Caki2 (cell line): ENCODE data around the gene ROR1. TPM values are rescaled to one million over a fixed set of nuclear protein-coding genes. Genes with fewer than 3 reads are reported as not detected.
"Not testable (repeated sequence)": the region's sequence is repeated elsewhere in the genome, so short reads cannot be mapped to it uniquely, and the experiment has no call there.

ENCODE experiments used
- DNase-seq: peaks from one replicate; pipeline ENCODE4 v3.0.0-alpha.2; 2015; ENCODE audit warnings: low read depth
- in situ Hi-C: cut with HindIII; loops from 2 replicates; pipeline ENCODE4 v1.10.0; 2016; ENCODE audit warnings: low sequenced_read_pairs, low pct_unique_long_range_greater_than_20kb, mixed read lengths
- total RNA-seq: library from RNA; depleted of rRNA; stranded (reverse); fragments of >200 nt; shearing (Covaris generic); gene quantifications from 2 replicates; pipeline ENCODE4 v1.2.3, GENCODE V29; 2014; ENCODE audit warnings: low replicate concordance

ROR1 gene
- total RNA-seq, 1 experiment from 2014 or later: 3.4 TPM

DNA sequence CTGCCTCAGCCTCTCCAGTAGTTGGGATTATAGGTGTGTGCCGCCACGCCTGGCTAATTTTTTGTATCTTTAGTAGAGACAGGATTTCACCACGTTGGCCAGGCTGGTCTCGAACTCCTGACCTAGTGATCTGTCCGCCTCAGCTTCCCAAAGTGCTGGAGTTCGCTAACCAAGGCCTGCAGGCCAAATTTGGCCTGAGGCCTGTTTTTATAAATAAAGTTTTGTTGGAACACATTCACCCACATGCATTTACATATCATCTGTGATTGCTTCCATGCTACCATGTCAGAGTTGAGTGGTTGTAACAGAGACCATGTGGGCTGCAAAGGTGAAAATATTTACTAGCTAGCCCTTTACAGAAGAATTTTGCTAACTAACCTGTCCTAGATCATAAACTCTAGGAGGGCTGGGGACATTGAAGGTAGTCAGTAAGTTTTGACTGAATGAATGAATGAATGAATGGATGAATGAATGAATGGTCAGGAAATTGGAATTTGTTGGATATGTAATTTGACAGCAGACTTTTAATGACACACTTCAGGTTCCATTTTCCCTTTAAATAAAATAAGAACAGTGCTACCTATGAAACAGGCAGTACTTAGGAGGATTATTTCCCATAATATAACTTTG is 38.4 kb downstream of the ROR1 start:
- in situ Hi-C loops: no loop called here
- no peak for DNase-seq

DNA sequence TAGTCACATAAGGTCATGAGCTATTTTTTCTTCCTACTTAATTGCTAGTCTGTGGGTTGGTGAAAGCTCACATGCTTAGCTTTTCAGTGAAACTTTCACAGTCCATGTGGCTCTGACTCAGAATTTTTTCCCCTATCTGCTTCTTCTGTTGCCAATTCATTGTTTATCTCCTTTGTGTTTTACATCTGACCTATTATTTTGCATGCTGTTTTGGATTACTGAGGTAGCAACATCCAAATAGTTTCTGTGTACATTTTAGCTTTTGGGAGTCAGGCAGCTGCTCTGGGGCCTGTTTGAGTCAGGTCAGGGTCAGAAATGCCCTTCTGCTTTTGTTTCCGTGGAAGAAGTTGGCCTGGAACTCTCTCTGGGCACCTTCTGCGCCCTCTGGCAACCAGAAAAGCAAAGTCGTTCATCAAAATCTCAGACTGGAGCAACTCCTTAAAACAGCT is 40.0 kb downstream of the ROR1 start:
- in situ Hi-C loops: no loop called here

DNA sequence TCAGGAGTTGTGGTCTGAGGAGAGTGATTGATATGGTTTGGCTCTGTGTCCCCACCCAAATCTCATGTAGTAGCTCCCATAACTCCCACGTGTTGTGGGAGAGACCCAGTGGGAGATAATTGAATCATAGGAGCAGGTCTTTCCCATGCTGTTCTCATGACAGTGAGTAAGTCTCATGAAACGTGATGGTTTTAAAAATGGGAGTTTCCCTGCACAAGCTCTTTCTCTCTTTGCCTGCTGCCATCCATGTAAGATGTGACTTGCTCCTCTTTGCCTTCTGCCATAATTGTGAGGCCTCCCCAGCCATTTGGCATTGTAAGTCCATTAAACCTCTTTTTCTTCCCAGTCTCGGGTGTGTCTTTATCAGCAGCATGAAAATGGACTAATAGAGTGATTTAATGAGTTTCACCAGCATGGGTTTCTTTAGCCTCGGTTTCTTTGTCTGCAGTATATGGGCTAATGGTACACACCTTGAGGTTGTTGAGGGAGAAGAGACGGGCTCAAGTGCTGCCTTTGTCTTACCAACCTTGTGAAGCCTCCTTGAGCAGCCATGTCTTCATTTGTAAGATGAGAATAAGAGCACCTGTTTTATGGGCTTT is 42.5 kb downstream of the ROR1 start:
- in situ Hi-C loops, DNase-seq: not testable (repeated sequence)

More for the DNA sequence above, 40.0 kb downstream of the ROR1 start:
- DNase-seq: peak; percentile 69

DNA sequence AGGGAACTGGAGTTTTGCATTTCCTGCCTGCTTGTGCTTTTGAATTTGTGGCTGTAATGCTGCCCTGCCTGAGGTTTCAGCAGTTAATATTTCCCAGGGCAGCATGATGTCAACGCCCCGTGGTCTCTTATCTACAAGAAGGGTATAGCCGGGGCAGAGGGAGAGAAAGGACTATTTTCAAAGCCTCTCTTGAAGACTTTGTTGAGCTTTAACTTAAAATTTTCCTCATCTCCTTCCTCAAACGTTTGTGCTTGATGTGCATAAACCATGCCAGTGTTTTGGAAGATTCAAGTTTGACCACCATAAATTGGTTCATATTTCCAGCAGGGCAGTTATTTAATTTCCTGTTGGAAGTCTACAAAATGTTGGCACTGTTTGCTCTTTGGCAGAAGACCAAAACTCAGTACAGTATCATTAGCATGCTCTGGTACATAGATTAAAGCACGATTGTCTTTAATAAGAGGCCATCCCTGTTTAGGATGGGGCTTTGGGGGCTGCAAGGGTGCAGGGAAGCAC is 43.4 kb downstream of the ROR1 start:
- DNase-seq: peak; percentile 65
- in situ Hi-C loops: no loop called here

DNA sequence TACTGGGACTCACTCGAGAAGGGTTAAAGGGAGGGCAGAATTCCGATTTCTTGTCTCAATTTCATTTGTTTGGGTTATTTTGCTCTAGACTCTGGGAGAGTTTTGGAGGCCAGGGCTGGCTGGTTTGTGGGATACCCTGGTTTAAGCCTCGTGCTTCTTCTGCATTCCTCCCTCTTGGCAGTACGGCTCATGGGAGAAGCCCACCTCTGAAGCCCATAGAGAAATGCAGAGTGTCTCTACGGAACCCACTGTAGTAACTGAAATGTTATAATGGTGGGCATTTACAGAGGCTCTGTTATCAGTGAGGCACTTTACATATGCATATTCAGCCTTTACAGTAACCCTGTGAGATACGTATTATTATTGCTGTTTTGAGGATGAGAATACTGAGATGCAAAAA is 43.9 kb downstream of the ROR1 start:
- DNase-seq: no peak
- in situ Hi-C loops: no loop called here

GRCh38 chr1:63818567-63819325 is 44.9 kb downstream of the ROR1 start:
- DNase-seq: no peak
- in situ Hi-C loops: no loop called here

- no peak for DNase-seq
- in situ Hi-C loops: no loop called here
These were observed 46.0 kb downstream of the ROR1 start for GRCh38 chr1:63819795-63820194.

DNA sequence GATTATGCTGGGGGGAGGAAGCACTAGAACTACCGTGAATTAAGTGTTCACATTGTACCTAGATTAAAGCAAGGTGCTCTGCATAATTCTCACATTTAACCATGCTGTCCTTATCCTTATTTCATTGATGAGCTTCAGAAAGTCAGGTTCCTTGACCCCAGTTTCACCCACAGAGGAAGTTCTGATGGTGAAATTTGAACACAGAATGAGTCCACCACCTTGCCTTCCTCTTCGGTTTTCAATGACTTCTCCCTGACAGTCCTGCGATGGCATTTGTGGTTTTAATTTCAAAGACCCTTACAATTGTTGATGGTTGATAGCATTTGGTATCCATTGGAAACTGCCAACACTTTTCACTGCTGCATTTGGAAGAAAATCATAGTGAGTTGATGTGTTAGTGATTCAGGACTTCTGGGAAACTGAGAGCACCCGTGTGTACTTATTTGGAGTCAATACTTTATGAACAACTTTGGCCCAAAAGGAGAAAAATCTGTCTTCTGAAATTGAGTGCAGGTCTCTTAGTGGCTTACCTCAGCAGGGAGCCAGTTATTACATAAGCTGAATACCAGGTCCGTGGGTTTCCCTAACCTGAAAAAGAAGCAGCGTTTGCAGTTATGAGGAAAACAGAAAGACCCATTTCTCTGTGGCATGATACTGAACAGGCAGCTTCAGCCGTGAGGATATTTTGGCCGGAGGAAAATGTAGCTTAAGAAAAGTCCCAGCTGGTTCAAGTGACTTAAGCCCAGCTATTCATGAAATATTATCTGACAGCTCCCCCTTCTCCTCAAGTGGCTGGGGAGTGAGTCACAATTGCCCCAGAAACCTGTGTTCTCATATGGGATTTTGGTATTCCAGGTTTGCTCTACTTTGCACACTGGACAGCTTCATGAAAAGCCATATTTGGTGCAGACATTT is 47.5 kb downstream of the ROR1 start:
- no peak for DNase-seq
- in situ Hi-C loops: no loop called here

DNA sequence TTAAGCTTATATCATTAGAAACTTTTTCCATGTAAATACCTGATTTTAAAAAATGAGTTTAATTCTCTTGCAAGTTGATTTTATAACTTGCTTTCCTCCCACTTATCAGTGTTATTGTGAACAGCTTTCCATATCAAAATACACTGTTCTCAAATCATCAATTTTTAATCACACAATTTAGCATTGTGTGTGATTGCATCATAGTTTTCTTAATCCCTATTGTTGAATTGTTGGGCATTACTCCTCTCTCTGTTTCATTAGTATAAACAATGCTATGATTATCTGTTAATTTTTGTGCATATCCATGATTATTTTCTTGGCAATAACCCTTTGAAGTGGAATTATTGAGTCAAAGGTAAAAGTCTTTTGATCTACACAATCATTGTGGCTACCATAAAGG is 48.7 kb downstream of the ROR1 start:
- in situ Hi-C loops: no loop called here
- DNase-seq: no peak

- in situ Hi-C loops: no loop called here
These were observed 50.6 kb downstream of the ROR1 start for GRCh38 chr1:63824451-63824850.

DNA sequence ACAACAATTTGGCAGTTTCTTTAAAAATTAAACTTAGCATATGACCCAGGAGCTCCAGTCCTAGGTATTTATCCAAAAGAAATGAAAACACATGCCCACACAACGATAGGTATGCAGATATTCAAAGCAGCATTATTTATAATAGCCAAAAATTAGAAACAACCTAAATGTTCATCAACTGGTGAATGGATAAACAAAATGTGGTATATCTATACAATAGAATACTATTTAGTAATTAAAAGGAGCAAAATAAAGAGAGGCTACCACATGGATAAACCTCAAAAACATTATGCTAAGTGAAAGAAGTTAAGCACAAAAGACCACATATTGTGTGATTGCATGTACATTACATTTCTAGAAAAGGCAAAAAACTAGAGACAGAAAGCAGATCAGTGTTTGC is 51.3 kb downstream of the ROR1 start:
- no peak for DNase-seq
- in situ Hi-C loops: no loop called here

More at GRCh38 chr1:63824451-63824850, 50.6 kb downstream of the ROR1 start:
- DNase-seq: no peak

DNA sequence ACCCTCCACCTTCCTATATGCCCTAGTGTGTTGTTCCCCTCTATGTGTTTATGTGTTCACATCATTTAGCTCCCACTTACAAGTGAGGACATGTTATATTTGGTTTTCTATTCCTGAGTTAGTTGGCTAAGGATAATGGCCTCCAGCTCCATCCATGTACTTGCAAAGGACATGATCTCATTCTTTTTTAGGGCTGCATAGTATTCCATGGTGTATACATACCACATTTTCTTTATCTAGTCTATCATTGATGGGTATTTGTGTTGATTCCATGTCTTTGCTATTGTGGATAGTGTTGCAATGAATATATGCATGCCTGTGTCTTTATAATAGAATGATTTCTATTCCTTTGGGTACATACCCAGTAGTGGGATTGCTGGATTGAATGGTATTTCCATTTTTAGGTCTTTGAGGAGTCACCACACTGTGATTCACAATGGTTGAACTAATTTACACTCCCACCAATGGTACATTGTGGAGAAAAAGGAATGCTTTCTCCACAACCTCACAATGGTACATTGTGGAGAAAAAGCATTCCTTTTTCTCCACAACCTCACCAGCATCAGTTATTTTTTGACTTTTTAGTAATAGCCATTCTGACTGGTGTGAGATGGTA is 52.5 kb downstream of the ROR1 start:
- in situ Hi-C loops, DNase-seq: not testable (repeated sequence)

DNA sequence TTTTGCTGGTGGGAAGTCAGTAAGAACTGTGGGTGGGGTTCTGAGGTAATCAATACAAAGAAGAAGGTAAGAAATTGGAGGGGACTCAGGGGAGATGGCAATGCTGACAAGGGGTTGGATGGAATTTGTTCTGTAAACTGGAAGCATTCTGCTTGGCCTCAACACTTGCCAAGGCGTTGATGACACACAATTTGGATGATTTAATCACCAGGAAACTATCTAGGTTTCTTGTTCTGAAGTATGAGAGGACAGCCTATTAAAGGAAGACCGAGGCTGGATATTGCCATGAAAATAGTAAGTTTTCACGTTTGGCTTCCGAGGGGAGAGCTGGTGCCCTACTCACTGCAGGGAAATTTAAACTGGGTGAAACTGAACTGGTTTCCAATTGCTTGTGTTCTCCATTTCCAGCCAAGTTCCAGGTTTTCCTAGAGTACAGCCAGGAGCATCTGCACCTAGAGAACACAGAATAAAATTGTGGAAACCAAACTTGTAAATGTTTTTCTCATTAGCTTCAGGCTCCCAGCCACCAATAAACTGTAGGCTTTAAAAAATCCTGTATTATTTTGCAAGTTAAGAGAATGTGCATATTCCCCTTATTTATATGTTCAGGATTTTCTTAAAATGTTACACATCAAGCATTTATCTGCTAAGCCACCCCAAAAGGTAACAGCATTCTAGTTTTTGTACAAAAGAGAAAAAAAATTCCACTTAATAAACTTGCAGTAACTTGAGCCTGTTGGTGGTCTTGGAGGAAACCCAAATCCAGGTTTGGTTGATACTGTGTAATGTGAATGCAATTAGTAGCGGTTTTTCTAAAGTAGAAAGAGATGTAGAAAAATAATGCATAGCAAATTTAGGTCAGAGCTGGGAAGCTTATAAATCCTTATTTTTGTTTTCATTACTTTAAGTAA is 53.8 kb downstream of the ROR1 start:
- in situ Hi-C loops: no loop called here
- DNase-seq: no peak

GRCh38 chr1:63828322-63829044 is 54.7 kb downstream of the ROR1 start:
- no peak for DNase-seq
- in situ Hi-C loops: no loop called here

- DNase-seq: no peak
- in situ Hi-C loops: no loop called here
These were observed 55.8 kb downstream of the ROR1 start for GRCh38 chr1:63829349-63830327.
